GM19372 (cell line): ENCODE data around the gene BEX1.
"Not testable (repeated sequence)": the region's sequence is repeated elsewhere in the genome, so short reads cannot be mapped to it uniquely, and the experiment has no call there.

Experiments used
- ATAC-seq: cut with Tn5 transposase; IDR thresholded peaks from one replicate; pipeline ENCODE4 v1.9.1; 2021; ENCODE audit warnings: mild to moderate bottlenecking, low read depth, moderate library complexity; ENCODE audit not compliant: unreplicated experiment

BEX1 gene

GRCh38 chrX:103063918-103064434, at the start of gene BEX1:
Gene BEX1 (minus strand): TSS chrX:103064171. CDS start chrX:103063274, 897 bp downstream.
- no peak for ATAC-seq

GRCh38 chrX:103109497-103109896, 45.5 kb upstream of the BEX1 start:
- ATAC-seq = not testable (repeated sequence)

DNA sequence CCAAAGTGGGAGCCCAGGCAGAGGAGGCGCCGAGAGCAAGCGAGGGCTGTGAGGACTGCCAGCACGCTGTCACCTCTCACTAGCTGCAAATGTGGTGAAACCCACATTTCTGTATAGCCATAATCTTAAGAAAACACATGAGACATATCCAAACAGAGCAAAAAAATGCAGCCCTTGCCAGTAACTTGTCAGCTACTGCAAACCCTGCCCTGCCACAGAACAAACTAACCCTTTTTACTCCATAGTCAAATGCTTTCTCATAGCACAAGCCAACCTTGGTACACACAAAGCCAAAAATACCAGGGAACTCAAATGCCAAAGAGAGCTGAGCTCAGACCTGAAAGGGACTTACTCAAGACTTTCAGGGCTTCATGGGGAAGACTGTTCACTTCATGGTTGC, 43.9 kb upstream of the BEX1 start:
- no peak for ATAC-seq

GRCh38 chrX:103107227-103107737, 43.3 kb upstream of the BEX1 start:
- not testable (repeated sequence) for ATAC-seq

GRCh38 chrX:103104370-103104769, 40.4 kb upstream of the BEX1 start:
- not testable (repeated sequence) for ATAC-seq

GRCh38 chrX:103103866-103104265, 39.9 kb upstream of the BEX1 start:
- ATAC-seq = not testable (repeated sequence)

DNA sequence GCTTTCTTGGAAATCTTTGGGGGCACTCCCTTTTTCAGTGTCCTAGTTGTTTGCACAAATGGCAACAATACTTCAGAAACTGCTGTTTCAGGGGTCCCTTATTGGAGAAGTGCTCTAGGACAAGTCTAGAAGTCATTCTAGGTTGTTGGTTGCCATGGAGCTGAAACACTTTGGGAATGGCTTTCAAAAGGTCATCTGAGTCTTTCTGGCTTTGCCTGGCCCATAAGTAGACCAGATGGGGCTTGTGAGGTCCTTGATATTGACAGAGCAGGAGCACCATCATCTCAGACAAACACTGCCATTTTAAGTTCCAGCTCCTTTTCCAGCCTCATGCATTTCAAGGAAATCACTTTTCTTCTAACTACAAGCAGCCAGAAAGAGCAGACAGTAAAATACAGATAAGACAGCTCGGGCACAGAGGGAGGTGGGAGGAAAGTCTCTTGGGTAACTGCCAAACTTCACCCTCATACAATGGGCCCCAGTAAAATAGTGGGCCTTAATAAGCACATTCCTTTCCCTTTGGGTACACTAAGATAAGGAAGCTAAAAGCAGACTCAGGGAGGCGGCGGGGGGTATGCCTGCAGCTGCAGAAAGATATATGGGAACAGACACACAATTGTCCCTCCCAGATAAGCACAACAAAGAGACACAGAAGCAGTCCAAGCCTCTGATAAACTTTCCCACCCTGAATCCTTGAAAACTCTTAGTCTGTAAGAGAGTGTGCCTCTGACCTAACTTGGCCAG, 37.5 kb upstream of the BEX1 start:
- no peak for ATAC-seq

GRCh38 chrX:103100484-103100883, 36.5 kb upstream of the BEX1 start:
- no peak for ATAC-seq

GRCh38 chrX:103099691-103100090, 35.7 kb upstream of the BEX1 start:
- no peak for ATAC-seq

GRCh38 chrX:103098488-103098887, 34.5 kb upstream of the BEX1 start:
- ATAC-seq = no peak

GRCh38 chrX:103092942-103093341, 29.0 kb upstream of the BEX1 start, which contains the start of gene NXF3:
Gene NXF3 (minus strand): TSS chrX:103093143. CDS start chrX:103093023, 120 bp downstream.
- no peak for ATAC-seq

GRCh38 chrX:103081051-103081450, 17.1 kb upstream of the BEX1 start:
- ATAC-seq = no peak

GRCh38 chrX:103073467-103073866, 9.5 kb upstream of the BEX1 start:
- no peak for ATAC-seq

DNA sequence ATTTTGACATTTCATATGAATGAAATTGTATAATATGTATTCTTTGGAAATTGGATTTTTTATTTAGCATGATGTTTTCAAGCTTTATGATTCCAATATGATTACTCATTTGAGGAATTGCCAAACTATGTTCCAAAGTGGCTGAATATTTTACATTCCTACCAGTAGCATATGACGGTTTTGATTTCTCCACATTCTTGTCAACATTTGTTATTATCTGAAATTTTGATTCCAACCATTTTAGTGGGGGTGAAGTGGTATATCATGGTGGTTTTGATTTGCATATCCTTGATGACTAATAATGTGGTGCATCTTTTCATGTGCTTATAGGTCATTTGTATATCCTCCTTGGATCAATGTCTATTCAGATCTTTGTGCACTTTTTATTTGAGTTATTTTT, 2.6 kb upstream of the BEX1 start:
- ATAC-seq = no peak

DNA sequence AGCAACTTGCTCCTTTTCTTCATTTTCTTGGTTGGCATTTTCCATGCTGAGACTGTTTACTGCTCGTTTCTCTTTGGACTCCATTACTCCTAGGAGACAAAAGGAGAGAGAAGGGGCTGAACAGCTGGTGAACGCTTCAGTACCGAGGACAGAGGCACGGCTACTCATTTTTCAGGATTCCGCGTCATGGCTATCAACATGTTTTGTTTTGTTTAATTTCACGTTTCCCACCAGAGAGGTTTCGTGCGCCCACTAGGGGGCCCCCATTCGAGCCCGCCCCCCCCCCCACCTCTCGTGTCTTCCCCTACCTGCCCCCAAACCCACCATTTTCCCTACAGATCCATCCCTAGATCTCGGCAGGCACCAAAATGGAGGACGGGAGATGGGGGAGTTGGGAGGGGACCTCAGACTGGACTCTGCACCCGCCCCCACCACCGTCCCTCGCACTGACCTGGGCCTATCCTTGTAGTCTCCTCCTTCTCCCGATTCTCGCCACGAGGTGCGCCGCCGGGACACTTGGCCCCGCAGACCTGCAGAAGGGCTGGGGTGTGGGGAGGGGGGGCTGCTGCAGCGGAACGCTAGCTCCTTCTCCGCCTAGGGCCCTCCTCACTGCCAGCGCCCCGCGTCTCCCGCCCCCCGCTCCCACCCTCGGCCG, 653 bp downstream of the BEX1 start:
- ATAC-seq = no peak

DNA sequence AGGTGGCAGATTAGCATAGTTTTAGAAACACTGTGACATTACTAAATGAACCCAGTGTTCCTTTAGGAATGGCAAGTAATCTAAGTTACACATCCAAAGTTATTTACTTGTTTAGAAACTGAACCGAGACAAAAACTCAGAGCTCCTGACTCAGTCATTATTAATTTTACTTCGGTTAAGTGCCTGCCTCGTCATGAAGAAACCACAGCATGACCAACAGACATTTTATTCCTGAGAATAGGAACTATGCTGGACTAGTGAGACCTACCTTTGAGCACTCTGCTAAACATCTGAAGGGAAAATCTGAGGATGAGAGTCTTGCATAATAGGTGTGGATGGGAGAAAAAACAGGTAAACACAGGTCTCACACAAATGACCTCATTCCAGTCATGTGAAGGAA, 2.5 kb downstream of the BEX1 start:
- no peak for ATAC-seq

DNA sequence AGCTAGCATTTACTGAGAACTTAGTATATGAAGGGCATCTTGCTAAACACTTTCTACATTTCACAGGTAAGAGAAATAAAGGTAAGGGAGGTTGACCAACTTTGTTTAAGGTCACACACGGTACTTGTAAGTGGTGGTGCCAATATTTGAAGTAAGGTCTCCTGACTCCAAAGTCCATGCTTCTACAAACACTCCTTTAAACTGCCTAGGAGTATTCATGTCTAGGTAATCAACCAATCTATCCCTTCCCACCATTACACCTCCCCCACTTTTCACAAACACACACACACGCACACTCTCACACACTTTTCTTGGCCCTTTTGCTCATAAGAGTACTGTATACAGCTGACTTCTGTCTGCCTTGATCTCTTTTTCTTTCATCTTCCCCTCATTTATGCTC, 7.1 kb downstream of the BEX1 start:
- no peak for ATAC-seq

- ATAC-seq = no peak
Measured at GRCh38 chrX:103052625-103053024, 11.3 kb downstream of the BEX1 start.

GRCh38 chrX:103051260-103051789, 12.6 kb downstream of the BEX1 start:
- ATAC-seq = no peak

DNA sequence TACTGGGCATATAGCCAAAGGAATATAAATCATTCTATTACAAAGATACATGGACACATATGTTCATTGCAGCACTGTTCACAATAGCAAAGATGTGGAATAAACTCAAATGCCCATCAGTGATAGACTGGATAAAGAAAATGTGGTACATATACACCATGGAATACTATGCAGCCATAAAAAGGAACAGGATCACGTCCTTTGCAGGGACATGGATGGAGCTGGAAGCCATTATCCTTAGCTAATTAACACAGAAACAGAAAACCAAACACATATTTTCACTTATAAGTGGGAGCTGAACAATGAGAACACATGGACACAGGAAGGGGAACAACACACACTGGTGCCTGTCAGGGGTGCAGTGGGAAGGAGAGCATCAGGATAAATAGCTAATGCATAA, 30.6 kb downstream of the BEX1 start:
- ATAC-seq = not testable (repeated sequence)

DNA sequence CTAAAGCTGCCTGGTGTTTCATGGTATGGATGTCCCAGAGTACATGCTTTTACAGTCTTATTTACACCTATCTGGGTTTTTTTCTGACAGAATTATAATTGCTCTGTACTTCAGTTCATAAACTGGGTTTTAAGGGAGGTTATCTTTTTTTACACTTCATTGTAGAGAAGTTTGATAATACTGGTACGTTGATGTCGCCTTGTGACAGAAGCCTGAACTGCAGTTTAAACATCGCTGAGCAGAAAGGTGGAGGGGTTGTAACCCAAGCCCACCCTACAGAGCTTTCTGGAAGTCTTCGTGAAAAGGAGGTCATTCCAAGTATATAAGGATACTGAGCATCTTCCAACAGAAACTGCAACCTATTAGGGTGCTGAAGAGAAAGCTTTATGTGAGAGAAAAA, 46.4 kb downstream of the BEX1 start:
- no peak for ATAC-seq
